ENCODE measurements around the gene SMIM13.

The SMIM13 gene

DNA sequence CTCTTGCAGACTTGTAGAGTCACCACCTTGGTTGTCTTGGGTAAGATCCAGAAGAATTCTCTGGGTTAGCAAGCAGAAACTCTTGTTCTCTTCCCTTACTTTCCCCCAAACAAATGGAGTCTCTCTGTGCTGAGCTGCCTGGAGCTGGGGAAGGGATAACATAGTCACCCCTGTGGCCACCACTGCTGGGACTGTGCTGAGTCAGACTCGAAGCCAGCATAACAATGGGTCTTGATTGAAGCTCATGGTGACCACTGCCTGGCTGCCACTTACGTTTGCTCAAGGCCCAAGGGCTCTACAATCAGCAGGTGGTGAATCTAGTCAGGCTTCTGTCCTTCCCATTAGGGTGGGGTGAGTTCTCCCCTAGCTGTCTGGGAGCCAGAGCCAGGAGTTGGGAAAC lies 33.2 kb downstream of the SMIM13 start:
- no peak for TF ChIP-seq USF1 (IDR thresholded peaks at IDR 0.05)
- TF ChIP-seq YY1 (IDR thresholded peaks at IDR 0.05; ENCODE audit: low read depth), result no peak
- no peak for TF ChIP-seq REST (IDR thresholded peaks at IDR 0.05; ENCODE audit: low read depth)
- TF ChIP-seq NFIC (IDR thresholded peaks at IDR 0.05), result no peak
- no peak for TF ChIP-seq EGR1 (IDR thresholded peaks at IDR 0.05)
- TF ChIP-seq ZBTB7A (IDR thresholded peaks at IDR 0.05; ENCODE audit: low read depth), result no peak
- TF ChIP-seq RAD21 (IDR thresholded peaks at IDR 0.05; ENCODE audit: low read depth), result no peak
- no peak for TF ChIP-seq TAF1 (IDR thresholded peaks at IDR 0.05; ENCODE audit: low read depth)
- TF ChIP-seq TCF12 (IDR thresholded peaks at IDR 0.05; ENCODE audit: low read depth), result no peak
- TF ChIP-seq TEAD4 (IDR thresholded peaks at IDR 0.05), result no peak
- TF ChIP-seq EP300 (IDR thresholded peaks at IDR 0.05; ENCODE audit: borderline replicate concordance), result no peak
- TF ChIP-seq CREB1 (IDR thresholded peaks at IDR 0.05; ENCODE audit: low read depth), result no peak

GRCh38 chr6:11128608-11129007 lies 35.0 kb downstream of the SMIM13 start:
- TF ChIP-seq REST (IDR thresholded peaks at IDR 0.05; ENCODE audit: low read depth) (no peak), MAX (IDR thresholded peaks at IDR 0.05) (no peak), TCF12 (IDR thresholded peaks at IDR 0.05; ENCODE audit: low read depth) (no peak), TAF1 (IDR thresholded peaks at IDR 0.05; ENCODE audit: low read depth) (no peak), TEAD4 (IDR thresholded peaks at IDR 0.05) (no peak), RAD21 (IDR thresholded peaks at IDR 0.05; ENCODE audit: low read depth) (no peak)

DNA sequence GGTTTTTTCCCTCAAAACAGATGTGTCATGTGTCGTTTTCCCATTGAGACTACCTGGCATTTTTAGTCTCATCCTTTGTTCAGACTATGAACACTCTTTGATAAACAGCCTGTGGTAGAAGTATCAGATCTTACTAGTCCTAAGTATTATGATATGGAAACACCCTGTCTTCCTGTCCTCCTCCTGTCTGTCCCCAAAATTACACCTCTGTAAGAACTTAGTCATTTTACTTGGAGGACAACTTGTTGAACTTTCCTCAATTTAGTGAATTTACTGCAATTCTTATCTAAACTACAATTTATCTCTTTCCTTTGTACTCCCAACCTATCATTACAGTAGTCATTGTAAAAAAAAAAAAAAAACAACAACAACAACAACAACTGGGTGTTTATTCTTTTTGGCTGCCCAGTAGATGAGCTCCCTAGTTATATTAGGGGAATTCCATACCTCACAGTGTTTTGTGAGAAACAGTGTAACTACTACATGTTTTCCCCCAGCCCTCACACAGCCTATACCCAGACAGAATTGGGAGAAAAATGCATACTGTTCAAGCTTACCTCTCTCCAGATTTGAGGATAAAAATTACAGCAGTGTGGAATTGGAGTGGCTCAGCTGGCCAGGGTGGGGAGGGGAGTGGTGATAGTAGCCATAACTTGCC lies 36.4 kb downstream of the SMIM13 start:
- TF ChIP-seq MAX (IDR thresholded peaks at IDR 0.05) (no peak), TAF1 (IDR thresholded peaks at IDR 0.05; ENCODE audit: low read depth) (no peak), CEBPB (IDR thresholded peaks at IDR 0.05) (no peak), EGR1 (IDR thresholded peaks at IDR 0.05) (no peak), USF1 (IDR thresholded peaks at IDR 0.05) (no peak)

DNA sequence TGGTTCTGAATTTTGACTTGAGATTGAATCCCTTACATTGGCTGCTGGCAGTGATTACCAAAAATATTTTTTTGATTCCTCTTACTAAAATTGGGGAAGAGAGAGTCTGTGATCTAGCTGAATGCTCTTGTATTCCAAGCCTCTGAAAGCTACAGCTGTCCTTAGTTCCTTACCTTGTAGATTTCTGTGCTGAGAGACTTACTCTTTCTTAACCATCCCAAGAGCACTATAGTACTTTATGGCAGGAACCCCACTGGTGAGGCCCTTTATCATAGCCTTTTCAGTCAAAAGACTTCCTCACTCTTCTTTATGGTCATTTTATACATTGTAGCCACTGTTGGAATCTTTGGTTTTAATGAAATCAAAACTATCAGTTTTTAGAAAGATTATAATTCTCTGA lies 37.0 kb downstream of the SMIM13 start:
- TF ChIP-seq CREB1 (IDR thresholded peaks at IDR 0.05; ENCODE audit: low read depth) (no peak), EP300 (IDR thresholded peaks at IDR 0.05; ENCODE audit: borderline replicate concordance) (no peak), NFIC (IDR thresholded peaks at IDR 0.05) (no peak), ZBTB7A (IDR thresholded peaks at IDR 0.05; ENCODE audit: low read depth) (no peak), FOXM1 (IDR thresholded peaks at IDR 0.05; ENCODE audit: borderline replicate concordance, low read depth) (no peak), REST (IDR thresholded peaks at IDR 0.05; ENCODE audit: low read depth) (no peak)

- TF ChIP-seq RAD21 (IDR thresholded peaks at IDR 0.05; ENCODE audit: low read depth) (no peak), YY1 (IDR thresholded peaks at IDR 0.05; ENCODE audit: low read depth) (no peak), EGR1 (IDR thresholded peaks at IDR 0.05) (no peak), NFIC (IDR thresholded peaks at IDR 0.05) (no peak), USF1 (IDR thresholded peaks at IDR 0.05) (no peak), TEAD4 (IDR thresholded peaks at IDR 0.05) (no peak), CEBPB (IDR thresholded peaks at IDR 0.05) (no peak), TAF1 (IDR thresholded peaks at IDR 0.05; ENCODE audit: low read depth) (no peak), FOXM1 (IDR thresholded peaks at IDR 0.05; ENCODE audit: borderline replicate concordance, low read depth) (no peak), ZBTB7A (IDR thresholded peaks at IDR 0.05; ENCODE audit: low read depth) (no peak), TCF12 (IDR thresholded peaks at IDR 0.05; ENCODE audit: low read depth) (no peak)
These were observed 38.7 kb downstream of the SMIM13 start for GRCh38 chr6:11132194-11132888.

All from Ishikawa (cell line).